ENCODE data around the gene GALC.
A peak's percentile ranks its signal among the peaks of the same experiment; 100 is the strongest.

Gene GALC

DNA sequence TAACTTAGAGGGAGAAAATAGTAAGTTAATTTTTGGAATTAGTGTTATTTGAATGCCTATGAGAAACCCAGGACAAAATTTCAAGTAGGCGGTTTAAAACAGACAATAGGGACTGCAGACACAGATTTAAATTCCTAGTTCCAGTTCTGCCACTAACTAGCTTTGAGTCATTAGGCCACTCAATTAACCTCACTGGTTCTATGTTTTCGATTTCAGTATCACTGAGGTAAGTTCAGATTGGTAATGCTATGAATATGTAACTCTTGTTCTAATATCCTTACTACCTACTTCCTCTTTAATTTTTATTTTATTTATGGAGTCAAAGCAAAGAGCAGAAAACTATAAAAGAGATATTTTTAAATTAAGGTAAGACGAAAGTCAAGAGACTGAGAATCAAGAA is 52.6 kb downstream of the GALC start:
- DNase-seq (ENCODE audit: insufficient read length, low spot score) (no peak), FAIRE-seq (peak; percentile 33)
- TF ChIP-seq PAX5 (IDR thresholded peaks at IDR 0.05; ENCODE audit: insufficient read depth, low read length, severe bottlenecking) (no peak), SPI1 (IDR thresholded peaks at IDR 0.05; ENCODE audit: low read depth, low read length) (peak; percentile 69)

DNA sequence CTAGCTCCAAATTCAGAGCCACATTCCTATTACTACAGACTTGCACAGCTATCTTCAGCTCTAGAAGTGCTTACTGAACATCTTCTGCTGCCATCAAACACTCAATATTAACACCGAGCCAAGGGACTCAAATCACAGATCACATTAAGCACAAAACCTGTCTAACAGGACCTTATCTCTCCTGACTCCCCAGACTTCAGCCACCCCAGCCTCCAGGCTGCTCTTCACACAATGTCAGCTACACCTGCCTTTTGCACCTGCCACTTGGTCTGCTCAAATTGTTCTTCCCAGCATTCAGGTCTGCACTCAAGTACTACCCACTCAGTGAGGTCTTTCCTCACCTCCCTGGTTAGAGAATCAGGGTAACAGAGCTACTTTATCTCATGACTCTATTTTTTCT is 57.1 kb downstream of the GALC start:
- TF ChIP-seq POLR2A (IDR thresholded peaks at IDR 0.05; ENCODE audit: low read depth, low read length) (no peak), SPI1 (IDR thresholded peaks at IDR 0.05; ENCODE audit: low read depth, low read length) (no peak), POLR2AphosphoS5 (IDR thresholded peaks at IDR 0.05; ENCODE audit: low read depth, low read length) (no peak), PAX5 (IDR thresholded peaks at IDR 0.05; ENCODE audit: insufficient read depth, low read length, severe bottlenecking) (no peak), POU2F2 (IDR thresholded peaks at IDR 0.05; ENCODE audit: low read depth, low read length) (no peak), TAF1 (IDR thresholded peaks at IDR 0.05; ENCODE audit: low read depth, low read length) (no peak)
- DNase-seq (ENCODE audit: insufficient read length, low spot score) (no peak), FAIRE-seq (no peak)

DNA sequence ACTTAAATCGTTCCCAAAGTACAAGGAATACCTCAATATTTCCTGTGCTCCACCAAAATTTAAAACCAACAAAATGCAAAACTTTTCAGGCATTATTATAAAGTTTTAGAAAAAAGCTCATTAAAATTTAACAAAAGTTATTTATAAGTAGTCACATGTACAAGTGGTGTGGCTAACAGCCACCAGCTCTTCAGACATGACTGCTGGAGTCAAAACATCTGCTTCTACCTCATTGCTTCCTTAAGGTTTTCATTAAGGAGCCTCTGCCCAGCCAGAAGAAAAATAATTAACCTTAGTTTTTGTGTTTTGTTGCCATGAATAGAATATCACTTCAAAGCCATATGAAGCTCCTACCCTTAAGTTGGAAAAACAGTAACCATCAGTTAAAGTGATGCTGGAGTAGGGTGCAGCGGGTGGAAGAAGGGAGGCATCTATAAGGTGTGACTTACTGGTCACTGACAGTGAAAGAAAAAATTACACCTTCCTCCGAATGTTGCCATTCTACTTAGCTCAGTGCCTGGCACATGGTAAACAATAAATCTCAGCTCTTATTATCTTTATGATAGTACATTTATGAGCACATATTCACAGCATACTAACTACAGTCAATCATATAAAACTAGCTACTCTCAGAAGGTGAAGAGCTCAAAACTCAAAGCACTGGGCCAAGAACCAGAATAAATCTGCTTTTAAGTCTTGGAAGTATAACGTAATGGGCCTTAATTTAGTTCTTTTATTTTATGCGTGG is 57.7 kb downstream of the GALC start:
- FAIRE-seq: no peak
- no peak for DNase-seq (ENCODE audit: insufficient read length, low spot score)
- TF ChIP-seq POLR2AphosphoS5 (IDR thresholded peaks at IDR 0.05; ENCODE audit: low read depth, low read length) (no peak), SPI1 (IDR thresholded peaks at IDR 0.05; ENCODE audit: low read depth, low read length) (no peak), TAF1 (IDR thresholded peaks at IDR 0.05; ENCODE audit: low read depth, low read length) (no peak), PAX5 (IDR thresholded peaks at IDR 0.05; ENCODE audit: insufficient read depth, low read length, severe bottlenecking) (no peak), POU2F2 (IDR thresholded peaks at IDR 0.05; ENCODE audit: low read depth, low read length) (no peak), POLR2A (IDR thresholded peaks at IDR 0.05; ENCODE audit: low read depth, low read length) (no peak)

DNA sequence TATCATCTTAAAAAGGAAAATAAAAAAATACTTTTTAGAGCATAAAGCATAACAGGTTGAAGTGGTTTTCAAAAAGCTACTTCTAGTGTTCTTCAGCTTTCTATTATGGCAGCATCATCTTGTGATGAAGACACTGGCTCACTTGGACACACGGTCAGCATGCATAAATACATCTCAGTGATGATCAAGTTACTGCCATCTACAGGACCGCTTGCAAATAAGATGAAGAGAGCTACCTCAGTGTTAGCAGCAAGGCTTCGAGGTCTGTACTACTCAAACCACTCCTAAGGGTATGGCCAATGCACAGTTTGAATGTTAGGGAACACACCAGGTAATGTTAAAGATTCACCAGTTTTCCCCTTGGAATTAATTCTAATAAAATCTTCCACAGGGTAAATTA is 58.8 kb downstream of the GALC start:
- DNase-seq (ENCODE audit: insufficient read length, low spot score) (no peak), FAIRE-seq (peak; percentile 5)
- no peak for TF ChIP-seq SPI1 (IDR thresholded peaks at IDR 0.05; ENCODE audit: low read depth, low read length)
- no peak for TF ChIP-seq POLR2A (IDR thresholded peaks at IDR 0.05; ENCODE audit: low read depth, low read length)

DNA sequence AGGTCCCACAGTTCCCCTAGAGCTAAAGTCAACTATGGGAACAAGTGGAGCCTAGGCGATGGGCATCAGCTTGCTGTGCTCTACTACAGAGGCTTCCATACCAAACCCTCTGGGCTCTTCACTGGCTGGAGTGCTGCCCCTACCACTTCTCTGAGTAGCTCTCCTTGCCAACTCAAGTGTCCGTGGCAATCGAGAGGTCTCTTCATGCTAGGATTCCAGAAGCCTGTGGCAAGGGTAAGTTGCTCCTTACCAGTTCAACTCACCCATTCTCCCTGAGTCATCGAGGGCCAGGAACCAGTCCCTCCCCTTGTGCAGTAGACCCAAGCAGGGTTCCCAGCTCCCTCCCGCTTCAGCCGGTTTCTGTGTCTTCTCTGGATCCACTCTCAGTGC is 76.1 kb downstream of the GALC start:
- TF ChIP-seq PAX5 (IDR thresholded peaks at IDR 0.05; ENCODE audit: insufficient read depth, low read length, severe bottlenecking): no peak
- TF ChIP-seq POU2F2 (IDR thresholded peaks at IDR 0.05; ENCODE audit: low read depth, low read length): no peak
- TF ChIP-seq SPI1 (IDR thresholded peaks at IDR 0.05; ENCODE audit: low read depth, low read length): no peak
- TF ChIP-seq POLR2AphosphoS5 (IDR thresholded peaks at IDR 0.05; ENCODE audit: low read depth, low read length): no peak
- TF ChIP-seq TAF1 (IDR thresholded peaks at IDR 0.05; ENCODE audit: low read depth, low read length): no peak
- no peak for TF ChIP-seq POLR2A (IDR thresholded peaks at IDR 0.05; ENCODE audit: low read depth, low read length)
- FAIRE-seq: no peak
- no peak for DNase-seq (ENCODE audit: insufficient read length, low spot score)

DNA sequence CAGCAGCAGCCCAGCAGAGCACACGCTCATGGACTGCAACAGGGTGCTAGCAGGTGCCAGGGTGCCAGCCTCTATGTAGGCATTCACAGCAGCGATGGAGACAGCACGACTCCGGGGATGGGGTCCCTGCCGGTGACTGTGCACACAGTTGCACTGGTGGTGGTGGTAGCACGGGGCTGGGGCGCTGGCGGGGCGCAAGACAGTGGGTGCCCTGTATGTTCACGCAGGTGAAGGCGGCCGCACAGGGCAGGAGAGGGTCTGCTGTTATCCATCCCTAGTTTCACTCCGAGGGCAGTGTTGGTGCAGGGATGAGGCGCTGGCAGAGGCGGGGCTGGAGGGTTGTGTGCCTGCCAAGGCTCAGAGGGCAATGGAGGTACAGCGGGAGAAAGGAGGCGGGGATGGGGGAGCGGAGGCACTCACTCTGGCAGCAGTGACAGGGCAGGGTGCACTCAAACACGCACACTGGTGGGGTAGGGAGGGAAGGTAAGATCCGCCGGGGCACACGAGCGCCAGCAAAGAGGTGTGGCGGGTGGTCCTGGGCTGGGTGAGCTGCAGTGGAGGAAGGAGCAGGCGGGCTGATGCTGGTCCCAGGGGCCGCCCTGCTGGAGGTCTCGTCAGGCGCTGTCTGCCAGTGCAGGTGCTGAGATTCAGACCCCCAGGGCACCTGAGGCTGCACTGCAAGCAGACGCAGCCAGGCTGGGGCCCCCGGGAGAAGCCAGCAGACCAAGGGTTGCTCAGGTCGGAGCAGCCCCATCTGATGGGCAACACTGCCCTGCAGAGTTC is 76.7 kb downstream of the GALC start:
- FAIRE-seq: no peak
- no peak for TF ChIP-seq POU2F2 (IDR thresholded peaks at IDR 0.05; ENCODE audit: low read depth, low read length)
- no peak for TF ChIP-seq PAX5 (IDR thresholded peaks at IDR 0.05; ENCODE audit: insufficient read depth, low read length, severe bottlenecking)
- no peak for TF ChIP-seq TAF1 (IDR thresholded peaks at IDR 0.05; ENCODE audit: low read depth, low read length)
- TF ChIP-seq POLR2A (IDR thresholded peaks at IDR 0.05; ENCODE audit: low read depth, low read length): no peak
- TF ChIP-seq SPI1 (IDR thresholded peaks at IDR 0.05; ENCODE audit: low read depth, low read length): no peak
- no peak for TF ChIP-seq POLR2AphosphoS5 (IDR thresholded peaks at IDR 0.05; ENCODE audit: low read depth, low read length)
- no peak for DNase-seq (ENCODE audit: insufficient read length, low spot score)

DNA sequence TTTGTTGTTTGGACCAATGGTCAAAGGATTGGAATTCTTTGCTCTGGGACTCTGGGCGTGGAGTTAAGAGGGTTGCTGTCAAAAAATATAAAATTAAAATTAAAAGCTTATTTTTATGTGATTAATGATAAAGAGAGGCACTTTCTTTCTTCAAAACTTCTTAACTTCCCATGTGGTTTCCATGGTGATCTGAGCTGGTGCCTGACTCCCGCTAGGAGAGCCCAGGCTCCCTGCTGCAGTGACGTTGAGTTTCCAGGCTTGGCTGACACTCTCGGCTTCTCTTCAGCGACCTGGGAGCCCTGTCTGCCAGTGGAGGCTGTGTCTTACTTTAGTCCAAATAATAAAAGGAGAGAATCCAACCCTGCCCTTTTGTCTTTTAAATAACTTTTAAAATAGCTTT is 84.4 kb downstream of the GALC start:
- FAIRE-seq (no peak), DNase-seq (ENCODE audit: insufficient read length, low spot score) (no peak)
- TF ChIP-seq POU2F2 (IDR thresholded peaks at IDR 0.05; ENCODE audit: low read depth, low read length): no peak

DNA sequence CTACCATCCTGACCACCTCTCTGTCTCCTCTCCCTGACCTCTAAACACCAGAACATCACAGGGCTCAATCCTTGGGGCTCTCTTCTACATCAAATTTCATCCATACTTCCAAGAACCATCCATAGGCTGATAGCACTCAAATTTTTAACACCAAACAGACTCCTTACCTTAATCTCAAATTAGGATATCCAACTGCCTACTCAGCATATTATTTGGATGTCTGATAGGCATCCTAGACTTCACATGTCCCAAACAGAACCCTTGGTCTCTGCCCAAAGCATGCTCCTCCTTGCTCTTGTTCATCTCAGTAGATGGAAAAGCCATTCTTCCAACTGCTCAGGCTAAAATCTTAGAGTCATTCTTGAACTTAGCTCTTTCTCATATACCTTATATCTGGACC is 91.3 kb downstream of the GALC start:
- TF ChIP-seq POU2F2 (IDR thresholded peaks at IDR 0.05; ENCODE audit: low read depth, low read length) (no peak), PAX5 (IDR thresholded peaks at IDR 0.05; ENCODE audit: insufficient read depth, low read length, severe bottlenecking) (no peak), POLR2A (IDR thresholded peaks at IDR 0.05; ENCODE audit: low read depth, low read length) (no peak), POLR2AphosphoS5 (IDR thresholded peaks at IDR 0.05; ENCODE audit: low read depth, low read length) (no peak), TAF1 (IDR thresholded peaks at IDR 0.05; ENCODE audit: low read depth, low read length) (no peak), SPI1 (IDR thresholded peaks at IDR 0.05; ENCODE audit: low read depth, low read length) (no peak)
- no peak for DNase-seq (ENCODE audit: insufficient read length, low spot score)
- FAIRE-seq: no peak

DNA sequence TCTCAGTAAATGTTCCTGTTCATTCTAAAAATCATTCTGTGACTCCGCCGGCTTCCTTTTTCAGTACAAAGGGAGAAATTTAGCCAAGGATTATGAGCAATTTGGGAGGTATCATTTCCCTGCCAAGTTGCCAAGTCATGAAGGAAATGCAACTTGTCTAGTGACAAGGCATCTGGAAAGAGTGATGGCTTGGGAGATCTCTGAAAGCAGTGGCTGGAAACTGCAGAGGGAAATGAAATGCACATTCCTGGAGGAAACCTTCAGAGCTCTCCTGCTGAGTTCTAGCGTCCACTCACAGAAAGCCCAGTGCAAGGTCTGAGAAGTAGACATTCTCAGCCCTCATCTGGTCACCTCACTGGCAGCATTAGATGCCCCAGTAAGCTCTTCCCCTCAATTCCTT is 91.7 kb downstream of the GALC start:
- no peak for FAIRE-seq
- no peak for DNase-seq (ENCODE audit: insufficient read length, low spot score)
- TF ChIP-seq POU2F2 (IDR thresholded peaks at IDR 0.05; ENCODE audit: low read depth, low read length) (no peak), SPI1 (IDR thresholded peaks at IDR 0.05; ENCODE audit: low read depth, low read length) (no peak), POLR2A (IDR thresholded peaks at IDR 0.05; ENCODE audit: low read depth, low read length) (no peak), PAX5 (IDR thresholded peaks at IDR 0.05; ENCODE audit: insufficient read depth, low read length, severe bottlenecking) (no peak), TAF1 (IDR thresholded peaks at IDR 0.05; ENCODE audit: low read depth, low read length) (no peak), POLR2AphosphoS5 (IDR thresholded peaks at IDR 0.05; ENCODE audit: low read depth, low read length) (no peak)

DNA sequence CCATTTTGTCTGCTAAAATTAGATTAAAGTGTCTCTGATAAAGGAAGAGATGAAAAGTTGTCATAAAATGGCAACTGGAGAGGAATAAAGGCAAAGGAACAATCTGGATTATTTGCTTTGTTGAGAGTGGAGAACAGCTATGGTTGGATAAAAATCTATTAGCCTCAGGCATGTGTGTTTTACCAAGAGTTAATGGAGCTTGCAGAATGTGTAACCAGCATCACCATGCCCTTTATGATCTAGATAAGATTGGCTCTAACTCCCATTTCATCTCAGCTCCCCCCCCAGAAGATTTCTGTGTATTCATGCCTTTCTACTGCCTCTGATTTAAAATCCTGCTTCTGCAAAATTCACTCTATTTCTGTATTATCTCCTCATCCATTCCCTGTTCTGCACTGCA is 93.8 kb downstream of the GALC start:
- DNase-seq (ENCODE audit: insufficient read length, low spot score) (no peak), FAIRE-seq (no peak)
- TF ChIP-seq SPI1 (IDR thresholded peaks at IDR 0.05; ENCODE audit: low read depth, low read length): no peak
- no peak for TF ChIP-seq PAX5 (IDR thresholded peaks at IDR 0.05; ENCODE audit: insufficient read depth, low read length, severe bottlenecking)
- TF ChIP-seq POU2F2 (IDR thresholded peaks at IDR 0.05; ENCODE audit: low read depth, low read length): no peak
- TF ChIP-seq POLR2AphosphoS5 (IDR thresholded peaks at IDR 0.05; ENCODE audit: low read depth, low read length): no peak
- no peak for TF ChIP-seq TAF1 (IDR thresholded peaks at IDR 0.05; ENCODE audit: low read depth, low read length)
- TF ChIP-seq POLR2A (IDR thresholded peaks at IDR 0.05; ENCODE audit: low read depth, low read length): no peak
